Dermis microvascular lymphatic vessel endothelial cell (primary cell): ENCODE measurements around the gene TMEM163. TPM values are rescaled to one million over a fixed set of nuclear protein-coding genes. Genes with fewer than 3 reads are reported as not detected.
"Not testable (repeated sequence)": the region's sequence is repeated elsewhere in the genome, so short reads cannot be mapped to it uniquely, and the experiment has no call there.

Experiments used
- DNase-seq, 2 donors: peaks; one replicate each; pipeline versions ENCODE4 v3.0.0 to v3.0.0-alpha.2; 2010; ENCODE audit warnings: low read depth in 2 of 2
- total RNA-seq: library from RNA; depleted of rRNA; stranded (reverse); fragments of >200 nt; gene quantifications from 2 replicates; pipeline ENCODE4 v1.2.1, GENCODE V29; 2014

Gene TMEM163
- total RNA-seq, 1 donor from 2014 or later, result 0.13 TPM

DNA sequence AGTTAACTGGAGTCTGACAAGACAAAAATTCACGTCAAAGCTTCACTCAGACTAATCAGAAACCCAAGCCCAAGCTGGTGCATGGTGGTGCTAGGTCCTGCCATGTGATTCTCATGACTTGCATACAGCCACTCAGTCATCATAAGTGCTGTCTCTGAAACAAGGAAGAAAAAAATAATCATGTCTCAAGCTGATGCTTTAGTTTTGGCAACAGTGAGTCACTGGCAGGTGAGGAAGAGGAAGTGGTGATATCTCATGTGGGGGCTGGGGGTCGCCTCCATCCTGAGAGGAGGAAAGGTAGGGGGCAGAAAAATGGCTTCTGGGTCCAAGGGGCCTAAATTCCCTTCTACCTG is 136.3 kb downstream of the TMEM163 start:
- no peak for DNase-seq

DNA sequence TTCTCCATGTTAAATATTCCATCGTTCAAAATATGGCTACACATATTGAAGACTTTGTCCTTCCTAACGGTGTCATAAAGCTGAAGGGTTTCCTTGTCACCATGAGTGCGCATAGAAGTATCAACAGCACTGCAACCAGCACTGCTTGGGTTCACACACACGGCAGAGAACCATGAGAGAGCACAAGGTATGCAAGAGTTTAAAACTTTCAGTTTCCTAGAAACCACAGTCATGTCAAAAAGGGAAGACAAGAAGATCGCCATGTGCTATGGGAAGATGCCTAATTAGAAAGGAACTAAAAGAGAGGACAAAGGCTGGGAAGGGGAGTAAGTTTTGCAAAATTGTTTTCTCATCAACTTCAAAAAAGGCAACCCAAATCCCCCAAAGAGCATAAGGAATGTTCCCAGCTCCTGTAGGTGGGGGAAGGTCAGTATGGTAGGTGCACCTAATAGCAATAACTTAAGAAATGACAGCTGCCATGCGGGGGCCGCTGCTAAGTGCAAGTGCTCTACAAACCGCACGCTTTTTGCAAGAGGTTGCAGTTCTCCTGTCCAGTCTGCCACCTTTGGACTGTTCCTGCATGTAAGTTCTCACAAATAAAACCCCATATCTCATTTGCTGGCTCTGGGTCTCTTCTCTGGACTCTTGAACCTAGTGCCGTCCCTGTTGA is 136.8 kb downstream of the TMEM163 start:
- no peak for DNase-seq

DNA sequence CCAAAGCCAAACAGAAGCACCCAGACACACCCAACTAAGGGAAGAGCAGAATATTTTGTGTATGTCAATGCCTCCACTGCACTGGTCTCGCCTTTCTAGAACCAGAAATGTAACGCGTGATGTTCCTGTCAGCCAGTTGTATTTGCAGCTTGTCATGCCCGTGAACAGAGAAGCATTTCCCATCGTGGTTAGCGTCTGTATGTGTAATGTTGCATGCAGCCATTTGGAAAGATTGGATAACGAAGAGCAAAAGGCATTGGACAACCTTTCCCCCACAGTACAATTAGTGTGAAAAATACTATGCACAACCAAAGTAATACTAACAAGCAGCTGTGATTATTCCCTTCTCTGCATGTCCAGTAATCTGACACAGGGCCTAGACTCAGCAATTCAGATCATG is 140.5 kb downstream of the TMEM163 start:
- DNase-seq, result no peak

DNA sequence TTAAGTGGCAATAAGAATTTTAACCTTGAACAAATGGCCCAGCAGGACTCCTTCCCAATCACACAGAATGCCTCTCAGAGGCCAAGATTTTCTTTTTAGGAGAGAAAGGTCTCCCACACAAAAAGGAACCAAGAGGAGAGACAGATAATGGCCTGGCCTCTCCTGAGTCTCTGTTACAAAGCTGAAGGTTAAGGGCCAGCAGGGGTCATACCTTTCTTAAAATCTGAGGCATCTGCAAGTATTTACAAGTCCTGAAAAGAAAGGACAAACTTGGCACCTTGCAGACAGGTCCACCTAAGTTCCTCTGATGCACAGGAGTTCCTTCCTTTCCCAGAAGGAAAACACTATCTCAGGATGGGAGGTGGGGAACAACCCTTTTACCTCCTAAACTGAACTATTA is 142.3 kb downstream of the TMEM163 start:
- DNase-seq, result no peak

DNA sequence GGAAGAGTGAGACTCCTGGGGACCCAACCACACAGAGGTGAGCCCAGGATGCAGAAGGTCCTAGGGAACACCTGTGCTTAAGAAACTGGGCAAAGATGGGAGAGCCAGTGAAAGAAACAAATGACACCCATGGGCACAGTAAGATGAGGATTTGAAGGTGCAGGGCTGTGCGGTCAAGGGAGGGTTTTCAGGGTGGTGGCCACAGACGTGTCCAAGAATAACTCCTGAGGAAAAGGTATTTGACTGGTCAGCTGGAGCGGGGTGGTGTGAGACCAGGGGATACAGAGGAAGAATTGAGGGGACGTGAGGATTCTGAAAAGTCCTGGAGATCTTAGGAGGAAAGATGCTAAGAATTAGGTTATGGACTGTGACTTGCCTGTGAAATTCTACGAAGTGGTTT is 142.9 kb downstream of the TMEM163 start:
- DNase-seq, result no peak

DNA sequence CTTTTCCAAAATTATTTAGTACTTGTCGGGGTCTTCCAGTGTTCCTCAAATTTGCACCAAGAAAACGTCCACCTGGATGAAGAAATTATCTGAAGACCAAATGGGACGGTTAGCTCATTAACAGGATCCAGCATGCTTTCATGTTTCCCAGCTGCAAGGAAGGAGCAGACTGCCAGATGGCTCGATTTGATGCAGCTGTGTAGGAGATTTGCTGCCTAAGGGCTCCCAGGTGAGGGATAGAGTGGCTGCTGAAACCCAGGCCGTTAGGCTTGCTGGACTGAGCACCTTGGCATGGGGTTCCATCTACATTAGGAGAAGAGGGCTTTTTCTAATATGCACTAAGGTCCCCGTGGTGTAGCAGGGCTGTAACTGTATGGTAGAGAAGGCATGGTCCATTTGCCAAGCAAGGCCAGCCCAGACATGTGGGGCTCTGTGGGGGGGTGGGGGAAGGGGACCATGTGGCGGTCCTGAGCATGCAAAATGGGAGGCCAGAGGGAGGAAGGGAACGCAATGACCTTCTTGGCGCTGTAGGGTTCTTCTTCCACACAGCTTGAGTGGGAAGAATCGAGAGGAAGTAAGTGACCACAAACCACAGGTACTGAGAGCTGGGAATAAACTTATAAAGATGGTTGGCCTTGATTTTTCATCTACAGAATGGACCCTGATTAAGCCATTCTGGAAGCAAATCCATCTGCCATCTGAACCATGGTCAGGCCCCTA is 144.0 kb downstream of the TMEM163 start:
- DNase-seq, result no peak

DNA sequence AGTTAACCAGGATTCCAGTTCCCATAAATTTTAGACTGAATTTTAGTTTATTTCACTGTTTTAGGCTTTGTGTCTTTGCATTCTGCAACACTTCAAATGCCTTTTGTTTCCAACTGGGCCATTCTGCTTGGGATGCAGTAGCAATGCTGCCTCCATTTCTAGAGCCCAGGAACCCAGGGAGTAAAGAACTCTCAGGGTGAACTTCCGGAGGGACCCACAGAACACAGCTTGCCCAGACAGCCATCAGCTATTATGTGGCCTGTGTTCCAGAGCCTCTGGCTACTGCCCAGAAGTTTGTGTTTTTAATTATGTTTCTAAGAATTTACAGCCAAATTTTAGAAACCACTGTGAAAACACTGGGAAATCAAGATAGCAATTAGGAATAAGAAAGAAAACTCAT is 145.1 kb downstream of the TMEM163 start:
- DNase-seq, result no peak

DNA sequence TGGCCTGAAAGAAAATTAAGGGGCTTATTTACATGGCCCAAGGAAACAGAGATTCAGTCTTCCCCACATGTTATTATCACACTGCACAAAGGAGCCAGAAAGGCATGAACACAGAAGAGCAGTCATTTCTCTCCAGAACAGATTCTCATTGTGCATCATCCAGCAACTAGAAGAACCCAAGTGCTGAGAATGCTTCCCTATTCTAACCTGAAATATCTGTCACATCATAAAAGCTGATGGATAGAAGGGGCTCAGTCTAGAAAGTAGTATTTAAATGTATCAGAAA is 145.8 kb downstream of the TMEM163 start:
- no peak for DNase-seq

DNA sequence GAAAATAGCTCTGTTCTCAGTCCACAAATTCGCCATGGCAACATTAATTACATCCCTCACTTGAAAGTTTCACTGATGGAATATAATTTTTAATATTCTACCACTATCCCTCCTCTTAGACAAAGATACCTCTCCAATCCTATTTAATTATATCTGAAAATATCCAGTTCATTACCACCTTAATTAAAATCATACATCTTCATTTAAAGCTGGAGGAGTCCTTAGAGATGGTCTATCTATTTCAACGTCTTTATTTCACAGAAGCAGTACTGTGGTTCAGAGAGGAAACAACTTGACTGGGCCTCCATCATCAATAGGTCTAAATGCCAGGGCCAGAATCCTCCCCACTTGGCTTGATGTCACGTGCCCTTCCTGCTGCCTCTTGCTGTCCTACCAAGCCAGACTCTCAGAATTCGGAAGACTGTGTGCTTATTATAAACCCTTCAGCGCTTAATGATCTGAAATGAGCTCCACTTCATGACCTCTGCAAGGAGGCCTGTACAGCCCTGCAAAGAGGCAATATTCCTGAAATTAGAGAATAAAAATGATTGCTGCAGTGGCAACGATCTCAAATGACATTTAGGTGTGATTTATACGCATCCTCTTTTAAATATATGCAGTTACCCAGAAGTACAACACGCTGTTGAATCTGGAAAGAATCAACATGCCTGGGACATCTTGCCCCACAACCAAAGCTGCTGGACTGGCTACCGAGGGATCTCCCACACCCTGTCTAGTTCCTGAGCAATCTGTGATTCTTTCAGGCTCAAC is 146.3 kb downstream of the TMEM163 start:
- DNase-seq, result no peak

DNA sequence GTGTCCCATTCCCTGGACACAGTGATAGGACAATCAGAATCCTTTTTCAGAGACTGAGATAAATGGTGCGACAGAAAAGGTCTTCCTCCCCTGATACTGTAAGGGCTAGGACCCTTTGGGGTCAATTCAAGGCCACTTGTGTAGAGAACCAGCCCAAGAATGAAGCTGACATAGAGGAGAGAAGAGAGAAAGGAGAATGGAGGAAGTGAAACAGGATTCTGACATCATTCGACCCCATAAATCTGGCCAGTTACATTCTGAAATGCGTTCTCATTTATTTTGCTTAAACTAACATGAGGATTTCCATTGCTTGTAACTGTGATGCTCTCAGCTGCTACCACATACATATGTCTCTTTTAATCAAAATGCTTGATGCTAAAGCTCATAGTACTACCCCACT is 148.1 kb downstream of the TMEM163 start:
- DNase-seq, result no peak

DNA sequence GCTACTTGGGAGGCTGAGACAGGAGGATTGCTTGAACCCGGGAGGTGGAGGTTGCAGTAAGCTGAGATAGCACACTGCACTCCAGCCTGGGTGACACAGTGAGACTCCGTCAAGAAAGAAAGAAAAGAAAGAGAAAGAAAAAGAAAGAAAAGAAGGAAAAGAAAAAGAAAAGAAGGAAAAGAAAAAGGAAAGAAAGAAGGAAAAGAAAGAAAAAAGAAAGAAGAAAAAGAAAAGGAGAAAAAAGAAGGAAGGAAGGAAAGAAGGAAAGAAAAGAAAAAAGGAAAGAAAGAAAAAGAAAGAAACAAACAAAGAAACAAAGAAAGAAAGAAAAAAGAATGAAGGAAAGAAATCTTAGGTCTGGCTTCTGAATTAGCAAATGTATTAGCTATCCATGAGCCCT is 150.4 kb downstream of the TMEM163 start:
- no peak for DNase-seq

DNA sequence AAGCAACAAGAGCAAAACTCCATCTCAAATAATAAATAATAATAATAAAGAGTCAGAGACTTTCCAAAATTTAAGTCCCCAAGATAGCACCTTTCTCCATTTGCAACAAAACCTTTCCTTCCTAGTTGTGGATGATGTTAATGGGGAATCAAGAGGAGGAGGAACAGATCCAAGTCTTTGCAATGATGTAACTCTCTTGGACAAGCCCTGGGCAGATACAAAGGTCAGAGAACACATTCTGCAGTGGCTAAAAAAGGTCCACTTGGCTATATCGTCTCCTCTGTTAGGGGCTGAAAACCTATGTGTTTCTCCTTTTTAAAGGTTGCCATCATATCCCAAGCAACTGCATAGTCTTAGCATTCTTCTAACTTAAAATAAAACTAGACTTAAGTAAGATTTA is 151.1 kb downstream of the TMEM163 start:
- DNase-seq, result no peak

DNA sequence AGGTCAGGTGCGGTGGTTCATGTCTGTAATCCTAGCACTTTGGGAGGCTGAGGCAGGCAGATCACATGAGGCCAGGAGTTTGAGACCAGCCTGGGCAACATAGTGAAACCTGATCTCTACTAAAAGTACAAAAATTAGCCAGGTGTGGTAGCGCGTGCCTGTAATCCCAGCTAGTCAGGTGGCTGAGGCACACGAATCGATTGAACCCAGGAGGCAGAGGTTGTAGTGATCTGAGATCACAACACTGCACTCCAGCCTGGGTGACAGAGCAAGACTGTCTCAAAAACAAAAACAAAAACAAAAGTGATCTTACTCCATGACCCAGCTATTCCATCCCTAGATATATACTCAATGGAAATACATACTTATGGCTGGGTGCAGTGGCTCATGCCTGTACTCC is 153.8 kb downstream of the TMEM163 start:
- DNase-seq, result not testable (repeated sequence)

DNA sequence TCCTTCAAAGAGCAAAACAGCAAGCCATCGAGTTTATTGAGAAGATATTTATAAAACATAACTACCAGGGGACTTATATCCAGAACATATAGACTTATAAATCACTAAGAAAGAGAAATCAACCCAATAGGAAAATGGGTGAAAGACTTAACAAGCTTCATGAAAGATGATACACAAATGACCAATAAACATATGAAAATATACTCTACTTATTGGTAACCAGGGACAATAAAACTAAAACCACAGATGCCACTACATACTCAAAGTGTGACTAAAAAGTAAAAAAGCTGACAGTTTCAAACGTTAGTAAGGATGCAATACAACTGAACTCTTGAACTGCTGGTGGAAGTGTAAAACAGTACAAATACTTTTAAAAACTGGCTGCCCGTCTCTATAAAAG is 154.3 kb downstream of the TMEM163 start:
- DNase-seq, result no peak

DNA sequence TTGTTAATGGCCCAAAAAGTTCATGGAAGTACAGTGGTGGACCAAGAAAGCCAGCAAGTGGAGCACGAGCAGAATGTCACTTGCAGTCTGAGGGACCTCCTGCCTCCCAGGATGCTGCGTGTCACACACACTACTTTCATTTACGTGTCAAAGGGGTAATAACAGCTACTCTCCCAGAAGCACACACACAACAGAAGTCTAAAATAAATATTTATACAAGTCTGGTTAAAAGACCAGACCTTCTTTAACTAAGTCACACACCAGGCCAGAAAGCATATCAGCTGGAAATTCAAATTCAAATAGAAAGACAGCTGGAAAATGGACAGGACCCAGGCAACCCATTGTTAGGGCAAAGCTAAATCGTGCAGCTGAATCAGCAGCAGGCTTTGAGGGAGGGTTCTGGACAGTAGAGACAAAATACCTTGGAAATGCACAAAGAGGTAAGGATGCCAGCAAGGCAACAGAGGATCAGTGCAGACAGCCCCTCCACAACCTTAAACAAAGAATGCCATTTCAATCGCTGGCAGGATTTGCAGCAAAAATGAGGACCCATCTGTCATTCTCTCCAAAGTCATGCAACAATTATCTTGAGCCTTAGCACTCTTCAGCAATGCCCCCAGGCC is 160.5 kb downstream of the TMEM163 start:
- DNase-seq, result no peak

DNA sequence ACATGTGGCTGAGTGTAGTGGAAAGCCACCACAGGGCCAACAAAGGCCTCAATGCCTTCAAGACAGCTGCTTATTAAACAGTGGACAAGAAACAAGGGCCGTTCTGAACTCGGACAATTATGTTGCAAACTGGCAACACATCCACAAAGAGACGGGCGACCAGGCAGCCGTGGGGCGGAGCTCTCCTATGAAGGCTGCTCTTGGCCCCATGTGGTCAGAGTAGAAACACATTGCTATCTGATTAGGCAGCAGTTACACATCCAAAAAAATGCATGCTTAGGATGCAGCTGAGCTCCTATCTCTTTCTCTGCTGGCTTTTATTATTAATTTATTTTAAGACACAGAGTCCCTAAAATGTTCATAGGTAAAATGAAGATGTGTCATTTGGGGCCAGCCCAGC is 163.4 kb downstream of the TMEM163 start:
- no peak for DNase-seq

DNA sequence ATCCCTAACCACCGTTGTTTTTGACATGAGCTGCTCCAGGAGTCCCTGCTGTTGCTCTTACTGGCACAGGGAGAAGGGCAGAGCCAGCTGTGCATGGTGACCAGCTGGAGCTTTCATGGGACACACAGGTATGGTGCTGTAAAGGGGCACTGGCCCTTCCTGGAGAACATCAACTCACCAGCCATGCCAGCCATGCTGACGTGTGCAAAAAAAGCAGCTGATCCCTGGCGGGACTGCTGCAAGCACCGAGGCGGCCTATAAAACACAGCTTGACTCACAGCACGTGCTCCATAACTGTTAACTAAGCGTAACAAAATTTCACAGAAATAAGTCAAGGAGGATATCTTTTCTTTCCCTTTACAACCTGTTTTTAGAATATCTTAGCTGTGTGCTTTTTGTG is 165.1 kb downstream of the TMEM163 start:
- DNase-seq, result no peak

DNA sequence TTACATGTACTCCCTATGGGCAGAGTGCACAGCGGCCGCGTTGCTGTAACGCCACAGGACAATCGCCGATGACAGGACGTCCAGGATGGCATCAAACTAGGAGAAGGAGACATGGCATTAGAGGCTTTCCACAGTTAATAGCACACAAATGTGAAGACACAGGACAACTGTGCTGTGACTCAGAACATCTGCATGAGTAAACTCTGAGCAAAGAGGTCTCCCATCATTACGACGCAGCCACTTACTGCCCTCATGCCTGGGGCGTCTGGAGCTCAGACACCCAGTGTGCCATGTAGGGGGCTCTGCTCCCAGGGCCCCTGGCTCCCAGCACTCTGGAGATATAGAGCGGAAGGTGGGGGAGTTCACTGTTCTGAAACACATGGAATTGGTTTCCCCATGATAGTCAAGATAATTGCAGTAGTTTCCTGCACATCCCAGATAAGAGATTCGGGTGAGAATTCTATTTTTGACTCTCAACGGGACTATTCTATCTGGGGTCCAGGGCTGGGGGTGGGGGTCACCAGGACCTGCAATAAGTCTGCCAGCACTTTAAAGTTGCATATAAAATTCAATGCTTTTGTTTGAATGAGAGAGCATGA is 168.1 kb downstream of the TMEM163 start:
- DNase-seq, result no peak

DNA sequence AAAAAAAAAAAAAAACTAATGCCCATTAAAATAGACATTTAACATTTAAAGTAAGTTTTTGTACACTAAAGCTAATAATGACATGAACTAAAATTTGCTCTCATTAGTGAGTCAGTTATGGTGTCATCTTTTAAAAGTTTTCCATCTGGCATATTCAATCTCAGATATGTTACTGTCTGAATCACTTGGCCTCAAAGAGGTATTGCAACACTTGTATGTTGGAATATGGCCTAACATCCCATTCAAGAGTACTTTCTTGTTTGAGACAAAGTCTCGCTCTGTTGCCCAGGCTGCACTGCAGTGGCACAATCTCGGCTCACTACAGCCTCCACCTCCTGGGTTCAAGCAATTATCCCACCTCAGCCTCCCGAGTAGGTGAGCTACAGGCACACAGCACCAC is 169.7 kb downstream of the TMEM163 start:
- DNase-seq, result no peak

DNA sequence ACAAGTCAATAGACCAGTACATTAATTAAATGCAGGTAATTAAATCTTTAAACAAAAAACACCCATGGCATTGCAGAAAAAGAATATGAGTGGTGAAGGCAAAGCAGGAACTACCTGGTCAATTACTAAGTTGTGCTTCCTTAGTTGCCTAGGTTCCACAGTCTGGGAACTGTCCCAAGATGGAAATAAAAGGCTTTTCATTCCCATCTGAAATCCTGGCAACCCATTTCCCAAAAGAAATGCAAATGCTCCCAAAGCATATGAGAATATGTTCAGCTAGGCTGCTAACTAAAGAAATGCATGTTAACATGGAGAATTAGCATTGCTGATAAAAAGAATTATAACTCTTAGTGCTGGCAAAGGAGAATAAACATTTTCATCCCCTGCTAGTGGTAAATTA is 177.8 kb downstream of the TMEM163 start:
- DNase-seq, result no peak

DNA sequence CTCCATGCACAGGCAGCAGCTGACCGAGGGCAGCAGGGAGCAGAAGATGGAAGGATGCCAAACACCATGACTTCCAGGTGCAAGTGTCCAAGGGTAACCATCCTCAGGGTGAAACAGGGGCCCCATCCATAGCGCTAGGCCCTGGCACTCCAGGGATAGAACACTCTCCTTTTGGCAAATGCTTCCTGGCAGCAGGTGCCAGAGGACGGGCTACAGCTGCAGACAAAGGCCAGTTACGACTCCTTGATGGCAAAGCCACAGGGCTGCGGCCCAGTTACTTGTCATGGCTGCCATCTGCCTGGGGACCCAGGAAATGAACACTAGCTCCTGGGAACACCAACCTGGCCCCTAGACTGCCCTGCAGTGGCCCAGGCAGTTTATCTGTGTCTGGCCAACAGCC is 178.8 kb downstream of the TMEM163 start:
- no peak for DNase-seq

DNA sequence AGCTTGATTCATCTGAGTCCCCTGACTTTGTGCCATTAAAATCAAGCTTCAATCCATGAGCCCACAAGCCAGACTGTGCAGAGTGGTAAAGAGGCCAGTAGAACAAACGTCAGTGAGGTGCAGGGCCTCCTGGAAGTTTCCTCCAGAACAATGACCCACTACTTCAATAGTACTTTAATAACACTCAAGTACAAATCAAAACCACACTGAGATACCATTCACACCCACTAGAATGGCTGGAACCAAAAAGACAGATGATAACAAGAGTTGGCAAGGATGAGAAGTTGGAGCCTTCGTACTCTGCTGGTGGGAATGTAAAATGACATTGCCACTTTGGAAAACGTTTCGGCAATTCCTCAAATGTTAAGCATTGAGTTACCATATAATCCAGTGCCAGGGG is 181.1 kb downstream of the TMEM163 start:
- no peak for DNase-seq
